HG03565 (cell line): Measurements from ENCODE around the gene HTR2B.
"Not testable (repeated sequence)": the region's sequence is repeated elsewhere in the genome, so short reads cannot be mapped to it uniquely, and the experiment has no call there.

ENCODE experiments used
- ATAC-seq: cut with Tn5 transposase; IDR thresholded peaks from one replicate; pipeline ENCODE4 v1.9.1; 2021; ENCODE audit warnings: mild to moderate bottlenecking, moderate library complexity; ENCODE audit not compliant: unreplicated experiment

Gene HTR2B

GRCh38 chr2:231124838-231125568 is at the start of gene HTR2B:
Gene HTR2B (minus strand): TSS chr2:231125042. CDS start chr2:231123764, 1,278 bp downstream.
- ATAC-seq, result no peak

GRCh38 chr2:231174211-231174651 is 49.4 kb upstream of the HTR2B start:
- ATAC-seq, result no peak

- no peak for ATAC-seq
Observed at GRCh38 chr2:231172025-231172424, 47.2 kb upstream of the HTR2B start.

GRCh38 chr2:231170055-231170454 is 45.2 kb upstream of the HTR2B start:
- ATAC-seq, result no peak

- ATAC-seq, result no peak
Observed at GRCh38 chr2:231169488-231169887, 44.6 kb upstream of the HTR2B start.

- no peak for ATAC-seq
Observed at GRCh38 chr2:231168460-231169139, 43.8 kb upstream of the HTR2B start.

- ATAC-seq, result no peak
Observed at GRCh38 chr2:231167745-231168459, 43.1 kb upstream of the HTR2B start.

- ATAC-seq, result no peak
Observed at GRCh38 chr2:231163414-231164095, 38.7 kb upstream of the HTR2B start.

GRCh38 chr2:231163011-231163410 is 38.2 kb upstream of the HTR2B start:
- no peak for ATAC-seq

- ATAC-seq, result no peak
Observed at GRCh38 chr2:231161877-231162329, 37.1 kb upstream of the HTR2B start.

- ATAC-seq, result no peak
Observed at GRCh38 chr2:231161252-231161839, 36.5 kb upstream of the HTR2B start.

GRCh38 chr2:231160701-231161100 is 35.9 kb upstream of the HTR2B start:
- no peak for ATAC-seq

- no peak for ATAC-seq
Observed at GRCh38 chr2:231159306-231159705, 34.5 kb upstream of the HTR2B start.

- no peak for ATAC-seq
Observed at GRCh38 chr2:231152800-231153557, 28.1 kb upstream of the HTR2B start.

GRCh38 chr2:231146665-231147064 is 21.8 kb upstream of the HTR2B start:
- no peak for ATAC-seq

- no peak for ATAC-seq
Observed at GRCh38 chr2:231144896-231145295, 20.1 kb upstream of the HTR2B start.

- not testable (repeated sequence) for ATAC-seq
Observed at GRCh38 chr2:231140808-231141207, 16.0 kb upstream of the HTR2B start.

- ATAC-seq, result no peak
Observed at GRCh38 chr2:231139796-231140195, 15.0 kb upstream of the HTR2B start.

GRCh38 chr2:231138699-231139098 is 13.9 kb upstream of the HTR2B start:
- no peak for ATAC-seq
